IPS DF 4.7 (cell line): ENCODE measurements around the gene HSD17B14.

ENCODE experiments used
- DNase-seq: peaks from one replicate; pipeline ENCODE4 v3.0.0-alpha.2; 2013; ENCODE audit warnings: low spot score; ENCODE audit errors: extremely low read depth

The HSD17B14 gene

GRCh38 chr19:48830088-48830487 lies 6.2 kb downstream of the HSD17B14 start:
- DNase-seq: no peak

DNA sequence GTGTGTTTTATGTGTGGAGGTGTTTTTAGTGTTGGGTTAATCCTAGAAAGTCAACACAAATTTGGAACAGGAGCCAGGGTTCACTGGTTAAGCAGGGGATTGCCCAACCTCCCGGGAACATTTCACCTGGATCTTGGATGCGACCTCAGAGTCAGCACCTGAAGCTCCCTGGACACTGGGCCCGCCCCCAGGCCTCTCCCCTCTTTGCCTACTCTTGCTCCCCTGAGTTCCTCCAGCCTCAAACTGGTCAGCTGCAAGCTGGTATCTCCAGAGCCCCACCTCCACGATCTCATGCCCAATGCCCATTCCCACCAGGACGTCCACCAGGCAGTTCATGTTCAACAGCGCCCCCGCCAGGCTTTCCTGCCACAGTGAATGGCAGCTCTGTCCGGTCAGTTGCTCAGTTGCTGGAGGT lies 9.7 kb downstream of the HSD17B14 start:
- no peak for DNase-seq

DNA sequence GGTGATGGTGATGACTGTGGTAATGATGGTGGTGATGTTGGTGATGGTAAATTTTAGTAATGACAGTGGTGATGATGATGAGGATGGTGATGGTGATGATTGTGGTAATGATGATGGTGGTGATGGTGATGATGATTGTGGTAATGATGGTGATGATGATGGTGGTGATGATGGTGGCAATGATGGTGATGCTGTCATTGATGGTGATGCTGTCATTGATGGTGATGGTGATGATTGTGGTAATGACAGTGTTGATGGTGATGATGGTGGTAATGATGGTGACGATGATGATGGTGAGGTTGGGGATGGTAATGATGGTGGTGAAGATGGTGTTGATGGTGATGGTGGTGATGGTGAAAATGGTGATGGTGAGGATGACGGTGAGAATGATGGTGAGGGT lies 13.8 kb downstream of the HSD17B14 start:
- DNase-seq: no peak

DNA sequence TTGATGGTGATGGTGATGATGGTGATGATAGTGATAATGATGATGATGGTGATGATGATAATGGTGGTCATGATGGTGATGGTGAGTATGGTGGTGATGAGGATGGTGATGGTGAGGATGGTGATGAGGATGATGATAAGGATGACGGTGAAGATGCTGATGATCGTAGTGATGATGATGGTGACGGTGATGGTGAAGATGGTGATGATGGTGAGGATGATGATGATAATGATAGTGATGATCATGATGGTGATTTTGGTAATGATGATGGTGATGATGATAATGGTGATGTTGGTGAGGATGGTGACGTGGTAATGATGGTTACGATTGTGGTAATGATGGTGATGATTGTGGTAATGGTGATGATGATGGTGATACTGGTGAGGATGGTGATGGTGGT lies 14.7 kb downstream of the HSD17B14 start:
- no peak for DNase-seq

GRCh38 chr19:48819366-48819816 lies 16.9 kb downstream of the HSD17B14 start:
- no peak for DNase-seq

- no peak for DNase-seq
Observed at GRCh38 chr19:48818234-48818820, 18.0 kb downstream of the HSD17B14 start.

DNA sequence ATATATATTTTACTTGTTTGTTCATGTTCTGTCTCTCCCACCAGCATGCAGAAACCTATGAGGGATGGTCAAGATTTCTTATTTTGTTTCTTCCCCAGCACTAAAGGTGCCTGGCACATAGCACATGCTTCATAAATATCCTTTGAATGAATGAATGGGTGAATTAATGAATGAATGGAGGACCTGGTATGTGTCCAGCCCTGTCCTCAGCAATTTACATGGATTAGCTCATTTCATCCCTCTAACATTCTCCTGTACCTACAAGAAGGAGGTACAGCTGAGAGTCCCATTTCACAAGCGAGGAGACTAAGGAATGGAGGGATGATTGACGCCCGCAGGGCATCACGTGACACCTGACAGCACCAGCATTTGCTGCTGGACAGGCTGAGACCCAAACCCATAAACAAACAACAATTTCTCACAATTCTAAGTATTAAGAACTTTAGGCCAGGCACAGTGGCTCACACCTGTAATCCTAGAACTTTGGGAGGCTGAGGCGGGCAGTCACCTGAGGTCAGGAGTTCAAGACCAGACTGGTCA lies 18.6 kb downstream of the HSD17B14 start:
- DNase-seq: no peak

DNA sequence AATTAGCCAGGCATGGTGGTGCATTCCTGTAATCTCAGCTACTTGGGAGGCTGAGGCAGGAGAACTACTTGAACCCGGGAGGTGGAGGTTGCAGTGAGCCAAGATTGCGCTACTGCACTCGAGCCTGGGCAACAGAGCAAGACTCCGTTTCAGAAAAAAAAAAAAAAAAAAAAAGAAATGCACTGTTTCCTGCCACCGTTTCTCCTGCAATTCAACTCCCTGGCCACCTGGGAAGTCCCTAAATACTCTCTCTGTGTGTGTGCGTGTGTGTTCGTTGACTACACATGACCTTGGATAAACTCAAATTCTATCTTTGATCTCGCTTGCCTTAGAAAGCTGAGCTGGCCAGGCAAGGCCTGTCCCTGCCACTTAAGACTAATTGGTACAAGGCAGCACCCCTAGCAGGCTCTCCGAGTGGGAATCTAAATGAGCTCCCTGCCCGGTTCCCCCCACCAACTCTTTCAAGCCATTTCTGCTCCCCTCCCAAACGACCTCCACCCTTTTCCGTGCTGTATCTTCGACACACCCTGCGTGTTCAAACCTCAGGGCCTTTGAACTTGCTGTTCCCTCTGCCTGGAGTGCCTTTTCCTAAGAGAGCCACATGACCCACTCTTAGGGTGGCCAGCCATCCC lies 20.3 kb downstream of the HSD17B14 start:
- DNase-seq: no peak

- no peak for DNase-seq
Observed at GRCh38 chr19:48814895-48815294, 21.4 kb downstream of the HSD17B14 start.

DNA sequence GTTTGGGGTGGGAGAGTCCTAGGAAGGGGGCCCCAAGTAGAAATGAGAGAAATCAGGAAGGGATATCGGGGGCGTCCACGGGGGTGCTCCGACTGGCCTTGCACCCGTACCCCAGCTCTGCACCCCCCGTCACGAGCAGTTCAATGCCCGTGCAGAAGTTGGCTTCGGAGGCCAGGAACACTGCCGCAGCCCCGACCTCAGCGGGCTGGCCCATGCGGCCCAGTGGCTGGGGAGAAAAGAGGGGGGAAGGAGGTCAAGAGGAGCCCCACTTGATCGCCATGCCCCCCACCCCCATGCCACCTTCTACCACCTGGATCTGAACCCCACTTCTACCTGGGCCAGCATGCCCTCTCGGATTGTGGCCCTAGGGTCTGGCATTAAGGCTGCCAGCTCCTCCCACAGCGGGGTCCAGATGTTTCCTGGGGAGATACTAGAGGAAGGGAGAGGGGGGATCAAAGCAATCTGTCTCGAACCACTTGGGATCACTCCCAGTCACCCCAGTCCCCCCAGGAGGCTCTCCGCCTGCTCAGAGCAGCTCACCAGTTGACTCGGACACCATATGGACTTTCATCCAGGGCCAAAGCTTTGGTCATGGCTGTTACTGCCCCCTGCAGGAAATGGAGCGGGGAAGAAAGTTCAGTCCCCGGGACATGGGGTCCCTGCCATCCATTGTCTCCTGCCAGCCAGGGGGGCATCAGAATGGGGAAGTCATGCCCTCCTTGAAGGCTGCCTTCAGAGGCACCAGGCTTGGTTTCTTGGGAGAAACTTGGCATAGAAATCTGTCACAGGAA lies 23.0 kb downstream of the HSD17B14 start:
- no peak for DNase-seq

GRCh38 chr19:48812094-48812929 lies 24.0 kb downstream of the HSD17B14 start:
- no peak for DNase-seq

GRCh38 chr19:48810151-48810550 lies 26.1 kb downstream of the HSD17B14 start:
- DNase-seq: no peak

GRCh38 chr19:48807590-48808308 lies 28.5 kb downstream of the HSD17B14 start:
- DNase-seq: no peak

- no peak for DNase-seq
Observed at GRCh38 chr19:48806818-48807589, 29.3 kb downstream of the HSD17B14 start.

DNA sequence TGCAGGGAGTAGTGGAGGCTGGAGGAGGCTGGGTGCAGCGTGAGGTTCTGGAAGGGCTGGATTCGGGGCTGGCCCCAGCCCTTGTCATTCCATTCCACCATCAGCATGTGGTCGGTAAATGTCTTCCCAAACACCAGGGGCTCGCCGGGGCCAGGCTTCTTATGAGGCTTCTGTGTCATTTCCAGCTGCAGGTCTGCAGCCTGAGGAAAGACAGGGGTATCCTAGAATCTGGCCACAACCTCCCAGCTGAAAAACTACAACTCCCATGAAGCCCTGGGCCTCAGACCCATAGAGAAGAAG lies 29.8 kb downstream of the HSD17B14 start:
- DNase-seq: no peak

GRCh38 chr19:48805452-48805851 lies 30.8 kb downstream of the HSD17B14 start:
- no peak for DNase-seq

- DNase-seq: no peak
Observed at GRCh38 chr19:48804496-48804895, 31.8 kb downstream of the HSD17B14 start.

DNA sequence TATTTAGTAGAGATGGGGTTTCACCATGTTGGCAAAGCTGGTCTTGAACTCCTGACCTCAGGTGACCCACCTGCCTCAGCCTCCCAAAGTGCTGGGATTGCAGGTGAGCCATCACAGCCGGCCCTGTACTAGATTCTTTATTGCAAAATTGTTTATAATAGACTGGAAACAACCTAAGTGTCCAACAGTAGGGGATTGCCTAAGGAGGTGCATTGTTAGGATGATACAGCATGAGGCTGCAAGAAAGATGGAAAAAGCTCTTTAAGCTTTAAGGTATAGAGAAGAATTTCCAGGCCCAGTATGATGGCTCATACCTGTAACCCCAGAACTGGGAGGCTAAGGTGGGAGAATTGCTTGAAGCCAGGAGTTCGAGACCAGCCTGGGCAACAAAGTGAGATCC lies 33.7 kb downstream of the HSD17B14 start:
- DNase-seq: no peak

DNA sequence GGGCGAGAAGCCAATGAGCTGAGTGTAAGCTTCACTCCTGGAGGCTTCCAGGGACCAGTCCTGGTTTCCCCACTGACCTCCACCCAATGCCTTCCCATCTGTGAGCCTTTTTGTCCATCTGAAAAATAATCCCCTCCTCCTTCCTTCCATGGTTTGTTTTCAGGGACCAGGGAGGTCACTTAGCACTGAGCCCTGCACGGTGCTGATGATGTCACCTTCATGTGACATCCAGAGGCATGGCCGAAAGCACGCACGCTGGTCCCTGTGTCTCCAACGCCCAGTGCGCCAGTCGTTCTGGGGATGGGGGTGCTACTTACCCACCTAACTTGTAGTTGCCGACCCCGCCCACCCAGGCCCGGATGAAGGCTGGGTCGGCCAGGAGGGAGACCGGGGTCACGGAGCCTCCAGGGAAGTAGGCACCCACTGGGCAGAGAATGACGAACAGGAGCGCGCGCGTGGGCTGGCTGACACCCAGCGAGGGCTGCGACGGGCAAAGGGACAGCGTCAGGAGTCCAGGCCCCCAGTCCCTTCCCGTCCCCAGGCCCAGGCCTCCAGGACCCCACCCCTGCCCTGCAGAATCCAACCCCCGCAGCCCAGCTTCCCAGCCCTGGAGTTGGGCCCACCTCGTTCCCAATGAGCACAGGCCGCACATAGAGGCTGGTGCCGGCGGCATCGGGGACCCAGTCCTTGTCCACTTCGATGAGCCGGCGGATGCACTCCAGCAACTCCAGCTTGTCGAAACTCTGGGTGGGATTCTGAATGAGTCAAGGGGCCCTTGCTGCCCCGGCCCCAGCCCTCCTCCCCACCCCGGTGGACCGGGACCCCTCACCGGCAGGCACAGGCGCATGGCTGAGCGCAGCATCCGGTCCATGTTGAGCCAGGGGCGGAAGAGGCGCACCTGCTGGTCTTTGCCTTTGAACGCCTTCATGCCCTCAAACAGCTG lies 36.7 kb downstream of the HSD17B14 start:
- DNase-seq: no peak
